ENCODE data around the gene INSRR.

- TF ChIP-seq EP300 (IDR thresholded peaks at IDR 0.05) (no peak), CTCF (IDR thresholded peaks at IDR 0.05) (no peak), POLR2AphosphoS5 (IDR thresholded peaks at IDR 0.05) (no peak)
Measured at GRCh38 chr1:156896490-156897033, 37.6 kb upstream of the INSRR start.

Data from suprapubic skin (tissue), 4 donors.